Astrocyte (in vitro differentiated cells and primary cell): Measurements from ENCODE around the gene COG7. TPM values are rescaled to one million over a fixed set of nuclear protein-coding genes. Genes with fewer than 3 reads are reported as not detected.

ENCODE experiments used
- DNase-seq: peaks from one replicate; pipeline ENCODE4 v3.0.0-alpha.2; 2010; ENCODE audit warnings: low read depth
- FAIRE-seq: peaks from 2 replicates; lab custom pipeline; 2011; peaks lifted over from hg19 to GRCh38; lab: Jason Lieb, UNC
- H2AFZ ChIP-seq: 2 replicates; pipeline ENCODE4 v1.6.0; 2012; ENCODE audit warnings: low read depth, low read length, inconsistent platforms
- H3K27ac ChIP-seq: 2 replicates; pipeline ENCODE4 v1.5.1; 2011; ENCODE audit warnings: low read depth, low read length, inconsistent platforms
- H3K27me3 ChIP-seq: 2 replicates; pipeline ENCODE4 v1.6.0; 2011; ENCODE audit warnings: low read length, inconsistent platforms; ENCODE audit not compliant: insufficient read depth
- H3K36me3 ChIP-seq: 2 replicates; pipeline ENCODE4 v1.5.1; 2011; ENCODE audit warnings: low read length, inconsistent platforms; ENCODE audit not compliant: insufficient read depth
- H3K4me1 ChIP-seq: 2 replicates; pipeline ENCODE4 v1.5.1; 2011; ENCODE audit warnings: low read length, inconsistent platforms; ENCODE audit not compliant: insufficient read depth
- H3K4me2 ChIP-seq: 2 replicates; pipeline ENCODE4 v1.6.0; 2012; ENCODE audit warnings: low read length, inconsistent platforms
- H3K4me3 ChIP-seq: 2 replicates; pipeline ENCODE4 v1.5.1; 2011; ENCODE audit warnings: low read depth, mild to moderate bottlenecking, low read length, inconsistent platforms; ENCODE audit not compliant: insufficient read depth
- H3K79me2 ChIP-seq: 2 replicates; pipeline ENCODE4 v1.6.0; 2012; ENCODE audit warnings: mild to moderate bottlenecking, low read length, inconsistent platforms; ENCODE audit not compliant: insufficient read depth
- H3K9ac ChIP-seq: 2 replicates; pipeline ENCODE4 v1.6.0; 2012; ENCODE audit warnings: mild to moderate bottlenecking, low read length, inconsistent platforms
- H3K9me3 ChIP-seq: 2 replicates; pipeline ENCODE4 v1.5.1; 2012; ENCODE audit warnings: low read depth, mild to moderate bottlenecking, low read length, inconsistent platforms; ENCODE audit not compliant: insufficient read depth
- H4K20me1 ChIP-seq: 2 replicates; pipeline ENCODE4 v1.6.0; 2012; ENCODE audit warnings: low read length, inconsistent platforms; ENCODE audit not compliant: insufficient read depth
- H3K27ac Mint-ChIP-seq: one replicate; pipeline ENCODE4 v1.8.0; 2021; ENCODE audit warnings: mild to moderate bottlenecking, mixed read lengths; ENCODE audit not compliant: unreplicated experiment
- H3K27me3 Mint-ChIP-seq: one replicate; pipeline ENCODE4 v1.8.0; 2021; ENCODE audit warnings: low read depth, mixed read lengths; ENCODE audit not compliant: unreplicated experiment
- H3K36me3 Mint-ChIP-seq: one replicate; pipeline ENCODE4 v1.8.0; 2021; ENCODE audit warnings: low read depth, mixed read lengths; ENCODE audit not compliant: unreplicated experiment
- H3K4me1 Mint-ChIP-seq: one replicate; pipeline ENCODE4 v1.8.0; 2021; ENCODE audit warnings: low read depth, mixed read lengths; ENCODE audit not compliant: unreplicated experiment
- H3K4me3 Mint-ChIP-seq: one replicate; pipeline ENCODE4 v1.8.0; 2021; ENCODE audit warnings: mild to moderate bottlenecking, moderate library complexity, mixed read lengths; ENCODE audit not compliant: unreplicated experiment
- H3K9me3 Mint-ChIP-seq: one replicate; pipeline ENCODE4 v1.8.0; 2021; ENCODE audit warnings: mild to moderate bottlenecking, mixed read lengths; ENCODE audit not compliant: unreplicated experiment
- CTCF ChIP-seq: IDR thresholded peaks from 2 replicates; pipeline ENCODE4 v1.5.1; 2011; ENCODE audit warnings: low read depth, mild to moderate bottlenecking, inconsistent platforms, low read length, moderate library complexity; ENCODE audit not compliant: insufficient read depth
- EZH2 ChIP-seq: IDR thresholded peaks from 2 replicates; pipeline ENCODE4 v1.6.1; 2012; ENCODE audit warnings: mild to moderate bottlenecking, low read length, inconsistent platforms; ENCODE audit not compliant: insufficient read depth
- total RNA-seq: library from RNA; stranded (reverse); gene quantifications from 2 replicates; pipeline ENCODE4 v1.2.1, GENCODE V29; 2021

The COG7 gene
- total RNA-seq, 1 donor from 2014 or later: 19.8 TPM

- Mint-ChIP-seq H3K36me3 (no peaks in the 10 kb centered on the region), H3K27ac (no peak overlapping the region), H3K27me3 (peaks cover 19% of the 10 kb centered on the region), H3K4me3 (no peak overlapping the region), H3K9me3 (no peaks in the 10 kb centered on the region), H3K4me1 (peaks cover 4% of the 10 kb centered on the region)
- H2AFZ ChIP-seq: no peak overlapping the region
- no peaks in the 10 kb centered on the region for H3K27me3 ChIP-seq
- DNase-seq (no peak), FAIRE-seq (no peak)
- no peak overlapping the region for H3K27ac ChIP-seq
- TF ChIP-seq CTCF (no peak), EZH2 (no peak)
- H3K9me3 ChIP-seq: no peaks in the 10 kb centered on the region
- no peaks in the 10 kb centered on the region for H3K4me1 ChIP-seq
- H3K4me2 ChIP-seq: no peak overlapping the region
- no peak overlapping the region for H3K9ac ChIP-seq
- H3K4me3 ChIP-seq: no peak overlapping the region
- H3K36me3 ChIP-seq: no peaks in the 10 kb centered on the region
- H4K20me1 ChIP-seq: no peaks in the 10 kb centered on the region
- no peaks in the 10 kb centered on the region for H3K79me2 ChIP-seq
Observed at GRCh38 chr16:23369416-23369815, 83.6 kb downstream of the COG7 start.

GRCh38 chr16:23368469-23368868, 84.5 kb downstream of the COG7 start:
- TF ChIP-seq EZH2 (no peak), CTCF (no peak)
- Mint-ChIP-seq H3K27ac (no peak overlapping the region), H3K4me3 (no peak overlapping the region), H3K36me3 (no peaks in the 10 kb centered on the region), H3K4me1 (peaks cover 4% of the 10 kb centered on the region), H3K9me3 (no peaks in the 10 kb centered on the region), H3K27me3 (peaks cover 19% of the 10 kb centered on the region)
- Histone ChIP-seq H3K9ac (no peak overlapping the region), H3K79me2 (no peaks in the 10 kb centered on the region), H3K27ac (no peak overlapping the region), H2AFZ (no peak overlapping the region), H3K4me3 (no peak overlapping the region), H3K27me3 (no peaks in the 10 kb centered on the region), H3K4me2 (no peak overlapping the region), H4K20me1 (no peaks in the 10 kb centered on the region), H3K4me1 (no peaks in the 10 kb centered on the region), H3K9me3 (no peaks in the 10 kb centered on the region), H3K36me3 (no peaks in the 10 kb centered on the region)
- FAIRE-seq (no peak), DNase-seq (peak; percentile 9)

- no peaks in the 10 kb centered on the region for H4K20me1 ChIP-seq
- no peak overlapping the region for H3K27ac ChIP-seq
- no peaks in the 10 kb centered on the region for H3K36me3 Mint-ChIP-seq
- no peak overlapping the region for H3K9ac ChIP-seq
- FAIRE-seq (no peak), DNase-seq (no peak)
- H3K27me3 Mint-ChIP-seq: peaks cover 20% of the 10 kb centered on the region
- H3K79me2 ChIP-seq: no peaks in the 10 kb centered on the region
- no peak overlapping the region for H3K4me3 ChIP-seq
- H3K36me3 ChIP-seq: no peaks in the 10 kb centered on the region
- no peaks in the 10 kb centered on the region for H3K4me1 ChIP-seq
- no peak overlapping the region for H3K27ac Mint-ChIP-seq
- TF ChIP-seq CTCF: no peak
- no peak for TF ChIP-seq EZH2
- no peak overlapping the region for H3K4me3 Mint-ChIP-seq
- peaks cover 4% of the 10 kb centered on the region for H3K4me1 Mint-ChIP-seq
- no peaks in the 10 kb centered on the region for H3K9me3 Mint-ChIP-seq
- no peak overlapping the region for H3K4me2 ChIP-seq
- H2AFZ ChIP-seq: no peak overlapping the region
- H3K27me3 ChIP-seq: no peaks in the 10 kb centered on the region
- H3K9me3 ChIP-seq: no peaks in the 10 kb centered on the region
Observed at GRCh38 chr16:23367988-23368387, 85.0 kb downstream of the COG7 start.
